HG03280 (cell line): Measurements from ENCODE around the gene HOXC13.

ENCODE experiments used
- ATAC-seq: cut with Tn5 transposase; IDR thresholded peaks from one replicate; pipeline ENCODE4 v1.9.1; 2021; ENCODE audit warnings: mild to moderate bottlenecking, moderate library complexity; ENCODE audit not compliant: unreplicated experiment

HOXC13 gene

DNA sequence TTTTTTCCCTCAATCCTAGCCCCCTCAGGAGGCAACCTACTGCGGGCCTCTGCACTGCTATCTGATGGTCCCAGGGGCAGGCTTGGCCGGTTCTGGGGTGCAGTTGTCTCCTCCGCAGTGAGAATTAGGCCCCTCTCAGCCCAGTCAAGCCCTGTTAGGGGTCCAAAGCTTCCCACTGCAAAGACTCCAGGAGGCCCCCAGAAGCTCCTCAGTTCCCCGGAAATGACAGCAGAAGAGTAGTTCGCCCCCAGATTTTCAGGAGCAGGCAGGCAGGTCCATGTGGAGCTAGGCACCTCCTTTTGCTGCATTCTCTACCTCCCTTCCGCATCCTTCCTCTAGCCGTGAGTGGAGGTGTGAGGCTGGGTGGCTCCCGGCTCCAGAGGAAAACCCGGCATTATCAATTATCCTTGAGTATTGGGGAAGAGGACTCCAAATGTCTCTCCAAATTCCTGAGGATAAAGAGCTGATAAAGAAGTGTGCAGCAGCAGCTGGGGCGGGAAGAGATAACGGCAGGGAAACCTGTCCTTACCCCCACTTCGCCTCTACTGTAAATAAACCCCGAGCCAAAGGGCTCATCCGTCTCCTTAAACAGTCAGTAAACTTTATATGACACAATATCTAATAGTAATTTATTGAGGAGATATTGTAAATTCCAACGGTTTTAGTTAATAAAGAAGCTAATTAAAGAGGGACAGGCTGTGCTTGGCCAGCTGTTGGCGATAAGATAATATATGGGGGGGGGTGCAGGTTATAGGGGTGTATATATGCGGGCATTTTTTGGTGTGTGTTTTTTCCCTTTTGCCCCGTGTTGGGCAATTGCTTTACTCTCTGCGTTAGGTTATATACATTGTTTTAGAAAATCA lies 15.4 kb downstream of the HOXC13 start:
- ATAC-seq: no peak

DNA sequence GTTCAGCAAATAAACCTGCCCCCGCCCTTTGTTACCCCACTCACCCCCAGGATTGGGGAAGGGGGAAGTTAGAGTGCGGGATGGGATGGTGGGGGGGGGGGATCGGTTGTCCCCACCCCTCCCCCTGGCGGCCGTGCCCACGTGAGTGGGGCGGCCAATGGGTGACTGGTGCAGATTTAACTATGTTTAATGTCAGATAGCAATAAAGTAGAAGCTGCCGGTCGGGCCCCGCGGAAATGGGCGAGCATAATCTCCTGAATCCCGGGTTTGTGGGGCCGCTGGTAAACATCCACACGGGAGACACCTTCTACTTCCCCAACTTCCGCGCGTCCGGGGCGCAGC lies 16.0 kb downstream of the HOXC13 start, which contains the start of gene HOXC12:
HOXC12 (plus strand) TSS at position 210 of the 342 bp plus-strand sequence; CDS start at position 237, 27 bp downstream.
- no peak for ATAC-seq

DNA sequence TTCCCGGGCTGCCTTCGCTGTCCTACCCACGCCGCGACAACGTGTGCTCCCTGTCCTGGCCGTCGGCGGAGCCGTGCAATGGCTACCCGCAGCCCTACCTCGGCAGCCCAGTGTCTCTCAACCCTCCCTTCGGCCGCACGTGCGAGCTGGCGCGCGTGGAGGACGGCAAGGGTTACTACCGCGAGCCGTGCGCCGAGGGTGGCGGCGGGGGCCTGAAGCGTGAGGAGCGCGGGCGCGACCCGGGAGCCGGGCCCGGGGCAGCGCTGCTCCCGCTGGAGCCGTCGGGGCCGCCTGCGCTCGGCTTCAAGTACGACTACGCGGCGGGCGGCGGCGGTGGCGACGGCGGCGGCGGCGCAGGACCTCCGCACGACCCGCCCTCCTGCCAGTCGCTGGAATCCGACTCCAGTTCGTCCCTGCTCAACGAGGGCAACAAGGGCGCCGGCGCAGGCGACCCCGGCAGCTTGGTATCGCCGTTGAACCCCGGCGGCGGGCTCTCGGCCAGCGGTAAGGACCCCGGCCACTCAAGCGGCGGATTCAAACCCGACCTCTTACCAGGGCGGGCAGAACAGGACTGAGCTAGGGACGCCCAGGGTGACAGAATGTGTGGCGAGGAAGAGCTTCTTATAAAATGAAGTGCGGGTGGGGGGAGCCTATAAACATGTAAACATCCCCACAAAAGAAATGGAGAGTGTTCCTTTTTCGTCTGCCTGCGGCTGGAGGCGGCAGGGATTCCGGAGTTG lies 16.6 kb downstream of the HOXC13 start:
- no peak for ATAC-seq

DNA sequence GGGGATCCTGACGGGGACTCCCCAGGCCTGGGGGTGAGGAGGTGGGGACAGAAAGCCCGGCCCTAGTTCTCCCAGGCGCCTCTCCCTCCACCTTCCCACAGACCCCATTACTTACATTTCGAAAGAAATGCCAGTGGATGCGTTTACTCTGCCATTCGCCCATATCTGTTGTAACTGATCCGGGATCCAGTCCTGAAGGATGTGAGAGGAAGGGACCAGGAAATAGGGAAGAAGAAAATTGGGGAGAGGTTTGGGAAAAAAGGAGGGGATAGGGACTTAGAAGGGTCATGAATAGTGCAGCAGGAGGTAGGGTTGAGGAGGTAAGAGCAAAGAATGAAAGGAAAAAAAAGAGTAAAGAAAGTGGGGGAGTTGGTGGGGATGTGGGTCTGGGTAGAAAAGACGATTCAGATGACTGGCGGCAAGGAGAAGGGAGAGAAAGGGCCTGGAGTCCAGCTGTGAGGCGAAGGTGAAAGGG lies 17.2 kb downstream of the HOXC13 start:
- ATAC-seq: no peak

DNA sequence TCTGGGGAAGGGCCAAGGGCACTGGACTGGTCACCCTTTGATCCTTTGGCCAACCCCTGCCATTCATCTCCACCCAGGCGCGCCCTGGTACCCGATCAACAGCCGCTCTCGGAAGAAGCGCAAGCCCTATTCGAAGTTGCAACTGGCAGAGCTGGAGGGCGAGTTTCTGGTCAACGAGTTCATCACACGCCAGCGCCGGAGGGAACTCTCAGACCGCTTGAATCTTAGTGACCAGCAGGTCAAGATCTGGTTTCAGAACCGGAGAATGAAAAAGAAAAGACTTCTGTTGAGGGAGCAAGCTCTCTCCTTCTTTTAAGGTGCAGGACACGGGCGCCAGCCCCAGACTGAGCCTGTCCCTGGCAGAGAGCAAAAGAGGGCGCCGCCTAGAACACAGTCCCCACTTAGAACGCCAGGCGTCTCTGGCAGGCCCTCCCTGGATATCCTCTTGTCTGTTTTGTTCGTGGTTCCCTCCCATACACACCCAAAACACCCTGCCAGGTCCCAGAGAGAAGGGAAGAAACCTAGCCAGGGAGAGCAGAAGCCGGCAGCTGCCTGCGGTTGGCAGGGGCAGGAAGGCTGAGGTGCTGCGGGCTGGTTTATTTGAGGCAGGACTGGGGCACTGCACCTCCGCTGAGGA lies 17.7 kb downstream of the HOXC13 start:
- no peak for ATAC-seq

DNA sequence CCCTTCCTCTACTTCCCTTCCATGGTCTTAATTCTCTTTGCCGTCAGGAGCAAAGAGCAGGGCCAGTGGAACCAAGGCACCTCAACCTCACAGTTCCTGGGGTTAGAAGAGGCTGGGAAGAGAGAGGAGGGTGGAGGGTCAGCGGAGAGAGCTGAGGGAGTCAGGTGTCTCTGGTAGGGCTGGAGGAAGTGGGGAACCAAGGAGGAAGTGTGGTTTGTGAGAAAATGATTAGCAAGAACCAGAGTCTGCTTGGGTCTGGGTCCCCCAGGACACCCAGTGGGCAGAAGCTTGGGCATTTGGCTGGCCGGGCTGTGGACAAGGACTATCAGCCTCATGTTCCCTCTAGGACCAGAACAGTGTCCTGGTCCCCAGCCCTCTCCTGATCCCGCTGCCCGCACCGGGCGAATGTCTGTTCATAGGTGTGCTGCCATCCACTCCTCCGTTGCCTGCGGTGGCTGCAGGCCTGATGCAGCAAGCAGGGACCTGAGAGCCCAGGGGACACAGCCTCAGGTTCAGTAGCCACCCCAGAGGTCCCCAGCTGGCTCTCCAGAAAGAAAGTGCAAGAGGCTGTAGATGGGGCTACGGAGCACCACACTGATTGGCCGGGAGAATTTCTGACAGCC lies 18.4 kb downstream of the HOXC13 start:
- no peak for ATAC-seq

DNA sequence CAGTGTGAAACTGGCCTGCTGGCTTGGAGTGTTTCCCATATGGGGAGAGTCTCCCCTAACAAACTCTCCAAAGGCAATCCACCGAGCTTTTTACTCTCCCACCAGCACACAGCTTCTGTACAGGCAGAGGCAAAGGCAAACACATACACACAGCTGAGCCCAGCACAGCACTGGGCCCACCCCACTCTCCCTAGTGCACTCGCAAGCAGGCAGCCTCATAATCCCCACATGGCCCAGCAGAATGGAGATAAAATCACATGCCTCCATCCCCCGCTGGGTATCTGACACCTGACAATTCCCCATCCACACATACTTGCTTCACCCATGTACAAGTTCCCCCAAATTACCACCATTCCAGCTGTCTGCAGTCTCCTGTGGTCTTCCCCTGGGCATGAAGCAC lies 19.5 kb downstream of the HOXC13 start:
- ATAC-seq: no peak

DNA sequence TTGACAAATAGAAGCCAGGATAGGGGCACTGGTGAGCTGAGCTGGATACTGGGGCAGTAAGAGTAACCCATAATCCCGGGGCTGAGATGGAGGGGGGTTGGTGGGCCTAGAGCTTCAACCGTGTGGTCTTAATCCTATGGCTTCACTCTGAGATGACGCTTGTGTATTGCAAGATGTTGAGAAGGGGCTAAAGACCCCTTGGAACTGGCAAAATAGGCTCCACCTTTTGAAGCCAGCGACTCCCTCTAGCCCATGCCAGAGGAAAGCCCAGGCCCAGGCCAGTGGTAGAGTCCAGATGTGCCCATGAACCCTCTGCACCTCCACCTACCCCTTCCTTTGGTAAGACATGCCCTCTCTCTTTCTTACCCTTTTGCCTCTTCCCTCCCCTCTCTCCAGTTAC lies 20.7 kb downstream of the HOXC13 start:
- no peak for ATAC-seq

DNA sequence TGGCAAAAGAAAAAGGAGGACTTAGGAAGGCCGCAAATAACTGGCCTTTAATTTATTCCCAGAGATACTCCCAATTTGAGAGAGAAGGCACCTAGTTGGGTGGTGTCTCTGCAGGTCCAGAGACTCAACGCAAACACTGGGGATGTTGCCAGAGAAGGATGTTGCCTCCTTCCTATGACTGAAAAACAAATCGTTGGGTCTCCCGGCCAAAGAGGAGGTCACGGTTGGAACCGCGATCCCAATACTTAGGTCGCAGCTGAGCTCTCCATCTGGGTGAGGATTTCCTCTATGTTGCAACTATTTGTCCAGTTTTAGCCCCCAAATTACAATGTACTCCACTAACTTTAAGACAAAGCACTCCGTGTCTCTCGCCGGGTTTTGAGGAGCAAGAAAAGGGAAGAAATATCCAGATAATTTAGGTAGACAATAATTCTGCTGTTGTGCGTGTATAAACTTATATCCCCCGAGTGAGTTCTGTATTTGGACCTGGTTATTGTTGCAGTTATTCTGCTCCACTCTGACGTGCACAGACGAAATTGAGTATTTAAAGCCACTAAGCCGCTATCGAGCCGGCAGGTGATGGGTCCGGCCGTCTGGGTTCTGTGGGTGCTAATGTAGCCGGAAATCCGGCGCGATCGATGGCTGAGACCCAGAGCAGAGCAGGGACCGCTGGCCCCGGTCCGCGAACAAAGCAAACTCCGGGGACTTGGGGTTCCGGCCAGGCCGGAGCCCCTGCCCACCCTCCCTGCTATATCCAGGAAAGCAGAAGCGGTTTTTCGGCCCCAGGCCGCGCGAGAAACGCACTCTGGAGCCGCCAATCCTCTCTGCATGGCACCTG lies 21.8 kb downstream of the HOXC13 start:
- no peak for ATAC-seq

DNA sequence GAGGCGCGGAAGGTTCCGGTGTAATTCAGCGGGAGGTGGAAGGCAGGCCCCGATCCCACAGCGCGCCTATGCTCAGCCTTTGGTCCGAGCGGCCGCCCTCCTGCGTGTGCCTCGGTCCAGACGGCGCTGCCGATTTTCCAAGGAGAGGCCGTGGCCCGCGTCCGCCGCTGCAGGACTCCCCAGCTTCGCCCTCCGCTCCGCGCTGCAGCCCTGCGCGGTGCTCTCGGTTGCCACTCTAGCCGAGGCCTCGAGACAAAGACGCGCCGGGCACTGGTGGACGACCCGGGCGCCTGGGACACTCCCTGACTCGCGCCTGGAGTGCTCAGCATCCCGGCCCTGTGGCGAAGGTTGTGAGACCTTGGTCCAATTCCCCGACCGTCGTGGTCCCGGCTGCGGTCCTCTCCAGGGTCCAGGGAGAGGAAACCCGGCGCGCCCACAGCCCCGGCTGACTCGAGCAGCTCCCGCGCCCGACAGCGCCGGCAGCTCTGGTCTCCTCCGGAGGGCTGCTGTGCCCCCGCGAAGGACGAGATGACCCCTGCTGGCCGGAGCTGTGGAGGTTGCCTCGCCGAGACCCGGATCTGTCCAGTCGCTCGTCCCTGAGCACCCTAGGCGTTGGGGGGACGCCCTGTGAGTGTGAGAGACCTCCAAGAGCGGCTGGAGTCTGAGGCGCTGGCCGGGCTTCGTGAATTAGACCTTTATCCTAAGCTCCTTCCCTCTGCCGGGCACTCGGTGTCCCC lies 22.6 kb downstream of the HOXC13 start:
- ATAC-seq: no peak

DNA sequence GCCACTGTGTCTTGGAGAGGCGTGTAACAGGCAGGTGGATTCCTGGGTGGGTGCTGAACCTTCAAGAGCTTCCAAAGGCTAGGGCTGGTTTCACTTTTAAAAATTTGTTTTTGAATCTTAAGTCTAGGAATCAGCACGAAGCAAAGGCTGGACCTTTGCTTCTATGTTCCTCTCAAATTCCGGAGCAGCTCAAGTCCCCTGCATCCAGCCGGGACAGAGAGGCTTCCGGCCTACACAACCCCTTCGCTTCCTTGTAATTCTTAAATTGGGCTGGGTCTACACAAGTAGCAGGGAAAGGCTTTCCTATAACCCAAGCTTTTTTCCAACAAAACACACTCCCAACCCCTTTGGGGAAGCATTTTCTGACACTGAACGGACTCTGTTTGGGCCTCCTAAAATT lies 24.4 kb downstream of the HOXC13 start:
- ATAC-seq: no peak

DNA sequence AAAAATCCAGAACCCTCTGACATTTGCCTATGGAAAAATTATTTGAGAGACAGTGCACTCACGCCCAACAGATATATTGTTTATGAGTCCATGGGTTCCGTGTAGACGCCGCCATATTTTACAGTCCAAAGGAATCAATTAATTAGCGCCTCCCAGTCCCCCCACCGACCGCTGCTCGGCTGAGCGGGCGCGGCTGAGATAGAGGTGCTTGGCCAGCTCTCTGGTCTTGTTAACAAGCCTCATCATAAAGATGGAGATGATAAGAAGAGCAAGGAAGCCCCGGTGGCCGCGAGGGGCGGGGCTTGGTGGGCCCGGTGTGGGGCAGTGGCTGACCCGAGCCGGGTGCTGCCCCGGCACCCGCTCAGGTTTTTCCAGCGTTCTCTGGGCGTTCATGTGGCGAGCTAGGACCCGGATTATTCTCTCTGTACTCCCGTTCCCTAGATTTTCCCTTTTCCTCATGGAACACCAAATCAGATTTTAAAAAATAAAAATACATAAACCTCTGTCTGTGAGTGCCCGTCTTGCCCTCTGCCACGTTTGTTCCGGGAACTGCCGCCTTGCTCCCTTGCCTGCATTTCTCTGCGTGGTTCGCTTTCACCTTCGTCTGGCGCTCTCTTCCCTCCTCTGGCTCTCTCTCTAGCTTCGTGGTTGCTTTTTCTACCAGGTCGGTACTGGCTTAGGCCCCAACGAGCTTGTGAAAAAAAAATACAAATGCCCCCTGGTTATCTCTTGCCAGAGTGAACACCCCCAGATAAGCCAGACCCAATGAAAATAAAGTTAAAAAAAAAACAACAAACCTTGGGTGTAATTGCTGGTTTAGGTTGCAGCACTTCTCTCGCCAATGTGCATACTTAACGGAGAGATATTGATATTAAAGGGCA lies 25.0 kb downstream of the HOXC13 start:
- ATAC-seq: no peak

DNA sequence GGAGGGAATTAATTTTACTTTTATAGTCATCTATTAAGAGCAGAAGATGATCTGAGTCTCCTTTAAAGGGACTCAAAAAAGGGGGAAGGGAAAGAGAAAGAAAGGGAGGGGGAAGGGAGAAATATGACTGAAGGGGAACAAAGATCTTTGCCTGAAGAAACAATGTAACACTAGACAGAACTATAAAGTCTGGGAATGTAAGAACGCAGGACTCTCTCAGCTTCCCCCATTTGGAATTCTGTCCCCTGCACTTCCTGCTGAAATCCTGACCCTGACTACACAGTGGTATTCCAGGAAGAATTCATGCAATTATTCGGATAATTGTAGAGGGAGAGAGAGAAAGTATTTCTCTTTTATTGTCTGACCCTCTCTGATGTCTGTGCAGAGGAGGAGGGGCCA lies 25.7 kb downstream of the HOXC13 start:
- no peak for ATAC-seq

DNA sequence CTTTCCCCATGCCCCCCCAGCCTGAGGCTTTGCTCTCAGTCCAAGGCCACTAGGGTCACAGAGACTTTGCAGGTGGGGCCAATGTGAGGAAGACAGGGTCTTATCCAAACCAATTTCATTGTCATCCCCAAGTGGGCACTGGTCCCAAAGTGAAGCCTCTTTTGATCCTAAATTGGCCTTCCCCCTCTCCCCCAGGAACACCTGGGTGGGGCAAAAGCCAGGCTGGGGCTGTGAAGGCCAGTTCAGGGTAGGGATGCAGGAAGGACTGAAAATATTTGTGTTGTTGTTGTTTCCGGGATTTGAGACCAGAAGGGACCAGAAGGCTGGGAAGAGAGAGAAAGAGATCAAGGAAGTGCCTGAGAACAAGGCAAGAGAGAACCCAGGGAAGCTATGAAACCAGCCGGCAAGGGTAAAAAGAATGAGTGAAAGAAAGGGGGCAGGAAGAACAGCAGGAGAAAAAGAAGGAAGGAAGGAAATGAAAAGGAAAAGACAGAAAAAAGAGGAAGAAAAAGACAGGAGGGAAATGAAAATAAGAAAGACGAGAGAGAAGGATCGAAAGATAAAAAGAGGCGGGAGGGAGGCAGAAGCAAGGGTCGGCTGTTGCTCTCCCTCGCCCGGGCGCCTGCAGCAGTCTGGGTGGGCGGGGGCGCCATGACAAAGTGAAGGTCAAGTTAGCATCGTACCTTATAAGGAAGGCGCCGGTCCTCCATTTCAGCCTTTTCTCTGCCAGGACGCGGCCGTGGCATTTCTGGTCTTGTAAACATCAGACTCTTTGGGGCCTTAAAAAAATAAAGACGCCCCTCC lies 26.9 kb downstream of the HOXC13 start:
- no peak for ATAC-seq

DNA sequence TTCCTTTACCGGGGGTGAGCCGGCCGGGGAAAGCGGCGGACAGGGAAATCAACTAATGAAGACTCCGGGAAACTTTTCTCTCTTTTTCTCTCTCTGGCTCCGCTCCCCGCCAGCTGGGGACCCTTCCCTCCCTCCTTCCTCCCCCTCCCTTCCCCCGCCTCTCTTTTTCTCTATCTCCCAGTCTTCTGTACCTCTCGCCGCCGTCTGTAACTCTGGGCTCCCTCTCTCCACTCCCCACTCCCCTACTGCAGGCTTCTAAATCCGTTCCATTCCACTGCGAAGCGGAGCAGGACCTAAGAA lies 27.4 kb downstream of the HOXC13 start:
- no peak for ATAC-seq

DNA sequence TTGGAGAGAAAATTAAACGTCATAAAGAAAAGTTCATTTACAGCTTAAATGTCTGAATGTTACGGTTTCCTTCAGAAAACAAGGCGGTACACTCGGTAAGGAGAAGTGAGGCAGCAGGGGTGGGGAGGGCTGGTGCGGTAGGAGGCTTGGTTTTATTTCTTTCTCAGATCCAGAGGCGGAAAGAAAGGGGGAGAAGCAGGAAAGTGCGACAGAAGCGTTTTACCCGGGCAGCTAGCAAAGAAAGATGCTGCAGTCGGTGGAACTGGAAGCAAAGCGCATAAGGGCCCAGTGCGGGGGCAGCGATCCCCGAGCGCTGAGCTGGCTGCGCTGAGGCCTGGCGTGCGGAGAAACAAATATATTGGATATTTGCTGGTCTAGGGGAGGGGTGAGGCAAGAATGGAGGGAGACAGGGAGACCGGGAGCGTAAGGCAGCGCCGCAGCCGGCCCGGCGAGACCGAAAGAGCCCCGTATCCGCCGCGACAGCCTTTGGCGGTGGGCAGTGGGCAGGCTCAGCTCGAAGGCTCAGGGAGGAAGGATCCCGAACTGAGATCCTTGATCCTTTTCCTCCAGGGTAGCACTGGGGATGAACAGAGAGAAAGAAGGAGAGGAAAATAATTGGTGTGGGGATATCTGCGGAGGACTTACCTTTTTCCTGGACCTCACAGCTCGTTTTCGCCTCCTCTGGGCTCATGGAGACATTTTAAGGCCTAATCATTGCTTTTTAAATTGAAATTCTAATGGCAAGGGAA lies 27.9 kb downstream of the HOXC13 start:
- ATAC-seq: no peak

DNA sequence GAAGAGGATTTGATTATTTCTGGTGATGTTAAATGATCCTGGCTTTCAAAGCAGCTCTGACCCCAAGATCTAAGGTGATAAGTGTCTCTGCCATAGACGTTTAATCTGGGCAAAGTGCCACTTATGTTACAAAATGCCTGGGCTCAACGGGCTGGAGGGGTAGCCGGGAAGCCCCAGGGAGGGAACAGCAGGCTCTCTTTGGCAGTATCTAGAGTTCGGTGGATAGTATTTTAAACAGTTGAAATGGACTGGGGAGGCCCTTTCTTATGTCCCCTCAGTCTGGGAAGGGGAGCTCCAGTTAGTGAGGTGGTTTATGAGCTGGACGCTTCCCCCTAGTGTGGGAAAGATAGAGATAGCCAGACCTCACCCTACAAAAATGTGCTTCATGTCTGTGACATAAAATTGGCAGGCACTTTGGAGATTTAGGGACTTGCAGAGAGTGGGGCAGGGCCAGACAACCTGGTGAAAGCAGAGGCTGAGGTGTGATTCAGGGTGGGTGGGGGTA lies 28.8 kb downstream of the HOXC13 start:
- ATAC-seq: no peak
